Measurements from ENCODE around the gene RXRB. TPM values are rescaled to one million over a fixed set of nuclear protein-coding genes. Genes with fewer than 3 reads are reported as not detected.
"Not testable (repeated sequence)": the region's sequence is repeated elsewhere in the genome, so short reads cannot be mapped to it uniquely, and the experiment has no call there.

The RXRB gene
- polyA plus RNA-seq, 1 donor: 45.5 TPM

GRCh38 chr6:33236852-33237251, 36.4 kb upstream of the RXRB start:
- no peaks in the 10 kb centered on the region for H3K36me3 ChIP-seq (ENCODE audit: control insufficient read depth, insufficient read depth, low read length)
- no peak overlapping the region for H3K27ac ChIP-seq (ENCODE audit: low read length)
- DNase-seq: no peak
- H3K4me1 ChIP-seq (ENCODE audit: control insufficient read depth, insufficient read depth, low read length): no peaks in the 10 kb centered on the region
- no CpG with 5 or more reads among the region's 6 CpGs for WGBS (ENCODE audit: insufficient coverage, low lambda C conversion rate)
- H3K27me3 ChIP-seq (ENCODE audit: control insufficient read depth, insufficient read depth, low read length): peaks cover 28% of the 10 kb centered on the region
- H3K4me3 ChIP-seq (ENCODE audit: low read length): no peak overlapping the region
- no peaks in the 10 kb centered on the region for H3K9me3 ChIP-seq (ENCODE audit: control insufficient read depth, low read depth, low read length)

DNA sequence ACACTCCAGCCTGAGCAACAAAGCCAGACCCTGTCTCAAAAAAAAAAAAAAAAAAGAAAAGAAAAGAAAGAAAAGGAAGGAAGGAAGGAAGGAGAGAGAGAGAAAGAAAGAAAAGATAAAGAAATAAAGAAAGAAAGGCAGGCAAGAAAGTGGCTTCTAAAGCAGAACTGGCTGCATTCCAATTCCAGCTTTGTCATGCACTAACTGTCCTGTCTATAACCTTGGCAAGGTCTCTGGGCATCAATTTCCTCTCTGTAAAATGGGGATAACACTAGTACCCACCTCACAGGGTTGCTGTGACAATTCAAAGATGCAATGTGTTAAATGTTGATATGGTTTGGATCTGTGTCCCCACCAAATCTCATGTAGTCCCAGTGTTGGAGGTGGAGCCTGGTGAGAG, 35.9 kb upstream of the RXRB start:
- H3K36me3 ChIP-seq (ENCODE audit: control insufficient read depth, insufficient read depth, low read length): no peaks in the 10 kb centered on the region
- no peak for DNase-seq
- H3K27ac ChIP-seq (ENCODE audit: low read length): no peak overlapping the region

DNA sequence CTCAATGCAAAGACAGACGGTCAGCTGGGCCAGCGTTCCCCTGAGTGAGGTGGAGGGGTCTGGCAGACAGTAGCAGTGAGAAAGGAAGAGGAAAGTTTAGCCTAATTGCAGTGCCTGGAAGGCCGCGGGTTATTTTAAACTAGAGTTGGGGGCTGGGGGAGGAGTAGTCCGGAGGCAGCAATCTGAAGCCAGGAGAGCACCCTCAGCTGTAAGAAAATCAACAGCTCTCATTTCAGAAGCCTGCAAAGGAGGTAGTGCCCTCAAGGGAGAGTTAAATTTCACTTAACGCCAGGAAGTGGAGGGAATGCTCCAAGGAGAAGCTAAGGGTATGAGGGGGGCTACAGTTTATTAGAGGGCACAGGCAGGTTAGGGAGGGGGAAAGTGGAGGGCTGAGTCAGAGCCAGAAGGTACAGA, 34.8 kb upstream of the RXRB start:
- Histone ChIP-seq H3K27ac (ENCODE audit: low read length) (no peak overlapping the region), H3K4me3 (ENCODE audit: low read length) (no peak overlapping the region), H3K27me3 (ENCODE audit: control insufficient read depth, insufficient read depth, low read length) (peaks cover 28% of the 10 kb centered on the region), H3K36me3 (ENCODE audit: control insufficient read depth, insufficient read depth, low read length) (no peaks in the 10 kb centered on the region), H3K4me1 (ENCODE audit: control insufficient read depth, insufficient read depth, low read length) (no peaks in the 10 kb centered on the region), H3K9me3 (ENCODE audit: control insufficient read depth, low read depth, low read length) (no peaks in the 10 kb centered on the region)
- DNase-seq: no peak
- 7% methylated on average over 3 of the region's 6 CpGs for WGBS (ENCODE audit: insufficient coverage, low lambda C conversion rate)

More for the DNA sequence above, 35.9 kb upstream of the RXRB start:
- peaks cover 28% of the 10 kb centered on the region for H3K27me3 ChIP-seq (ENCODE audit: control insufficient read depth, insufficient read depth, low read length)
- H3K4me1 ChIP-seq (ENCODE audit: control insufficient read depth, insufficient read depth, low read length): no peaks in the 10 kb centered on the region
- no peak overlapping the region for H3K4me3 ChIP-seq (ENCODE audit: low read length)
- no peaks in the 10 kb centered on the region for H3K9me3 ChIP-seq (ENCODE audit: control insufficient read depth, low read depth, low read length)

DNA sequence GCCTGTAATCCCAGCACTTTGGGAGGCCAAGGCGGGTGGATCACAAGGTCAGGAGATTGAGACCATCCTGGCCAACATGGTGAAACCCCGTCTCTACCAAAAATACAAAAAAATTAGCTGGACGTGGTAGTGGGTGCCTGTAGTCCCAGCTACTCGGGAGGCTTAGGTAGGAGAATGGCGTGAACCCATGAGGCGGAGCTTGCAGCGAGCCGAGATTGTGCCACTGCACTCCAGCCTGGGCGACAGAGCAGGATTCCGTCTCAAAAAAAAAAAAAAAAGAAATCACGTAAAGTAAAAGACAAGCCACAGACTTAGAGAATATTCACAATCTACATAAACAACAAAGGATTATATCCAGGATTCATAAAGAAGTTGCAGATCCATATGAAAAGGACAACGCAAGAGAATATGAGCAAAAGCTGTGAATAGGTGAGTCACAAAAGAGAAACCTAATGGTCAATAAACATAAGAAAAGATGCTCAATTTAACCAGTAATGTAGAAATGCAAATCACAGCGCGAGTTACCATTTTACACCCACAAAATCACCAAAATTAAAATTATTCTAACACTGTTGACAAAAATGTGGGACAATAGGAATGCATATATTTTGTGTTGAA, 26.1 kb upstream of the RXRB start:
- DNase-seq; H3K4me3 ChIP-seq (ENCODE audit: low read length); H3K27ac ChIP-seq (ENCODE audit: low read length); H3K4me1 ChIP-seq (ENCODE audit: control insufficient read depth, insufficient read depth, low read length); H3K9me3 ChIP-seq (ENCODE audit: control insufficient read depth, low read depth, low read length); H3K36me3 ChIP-seq (ENCODE audit: control insufficient read depth, insufficient read depth, low read length): not testable (repeated sequence)
- WGBS (ENCODE audit: insufficient coverage, low lambda C conversion rate): no CpG with 5 or more reads among the region's 14 CpGs
- H3K27me3 ChIP-seq (ENCODE audit: control insufficient read depth, insufficient read depth, low read length): peaks cover 19% of the 10 kb centered on the region

- H3K4me3 ChIP-seq (ENCODE audit: low read length): no peak overlapping the region
- H3K27ac ChIP-seq (ENCODE audit: low read length): no peak overlapping the region
- H3K4me1 ChIP-seq (ENCODE audit: control insufficient read depth, insufficient read depth, low read length): peaks cover 8% of the 10 kb centered on the region
- WGBS (ENCODE audit: insufficient coverage, low lambda C conversion rate): no CpG with 5 or more reads among the region's 3 CpGs
- H3K9me3 ChIP-seq (ENCODE audit: control insufficient read depth, low read depth, low read length): no peaks in the 10 kb centered on the region
- H3K27me3 ChIP-seq (ENCODE audit: control insufficient read depth, insufficient read depth, low read length): peaks cover 38% of the 10 kb centered on the region
- DNase-seq: no peak
- H3K36me3 ChIP-seq (ENCODE audit: control insufficient read depth, insufficient read depth, low read length): no peaks in the 10 kb centered on the region
These were observed 17.2 kb upstream of the RXRB start for GRCh38 chr6:33217681-33218080.

DNA sequence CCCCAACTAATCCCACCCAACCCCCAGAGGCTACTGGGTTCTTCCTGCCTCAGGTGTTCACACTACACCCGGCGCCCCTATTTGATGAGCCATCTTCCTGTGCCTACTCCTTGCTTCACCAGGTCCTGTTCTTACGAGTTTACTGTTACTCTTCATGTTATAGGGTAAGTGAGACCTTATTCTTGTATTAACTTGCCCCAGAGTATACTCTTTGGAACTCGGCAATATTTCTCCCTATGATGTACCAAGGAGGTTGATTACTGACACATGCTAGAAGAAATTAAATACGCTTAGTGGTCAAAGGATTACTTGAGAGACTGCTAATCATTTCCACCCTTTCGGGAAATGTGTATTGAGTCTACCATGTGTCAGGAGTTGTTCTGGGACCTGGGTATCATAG, 16.8 kb upstream of the RXRB start:
- no peak overlapping the region for H3K27ac ChIP-seq (ENCODE audit: low read length)
- no peaks in the 10 kb centered on the region for H3K9me3 ChIP-seq (ENCODE audit: control insufficient read depth, low read depth, low read length)
- DNase-seq: no peak
- WGBS (ENCODE audit: insufficient coverage, low lambda C conversion rate): no CpG with 5 or more reads among the region's 6 CpGs
- peaks cover 39% of the 10 kb centered on the region for H3K27me3 ChIP-seq (ENCODE audit: control insufficient read depth, insufficient read depth, low read length)
- H3K36me3 ChIP-seq (ENCODE audit: control insufficient read depth, insufficient read depth, low read length): peaks cover under 1% of the 10 kb centered on the region
- peaks cover 9% of the 10 kb centered on the region for H3K4me1 ChIP-seq (ENCODE audit: control insufficient read depth, insufficient read depth, low read length)
- H3K4me3 ChIP-seq (ENCODE audit: low read length): no peak overlapping the region

DNA sequence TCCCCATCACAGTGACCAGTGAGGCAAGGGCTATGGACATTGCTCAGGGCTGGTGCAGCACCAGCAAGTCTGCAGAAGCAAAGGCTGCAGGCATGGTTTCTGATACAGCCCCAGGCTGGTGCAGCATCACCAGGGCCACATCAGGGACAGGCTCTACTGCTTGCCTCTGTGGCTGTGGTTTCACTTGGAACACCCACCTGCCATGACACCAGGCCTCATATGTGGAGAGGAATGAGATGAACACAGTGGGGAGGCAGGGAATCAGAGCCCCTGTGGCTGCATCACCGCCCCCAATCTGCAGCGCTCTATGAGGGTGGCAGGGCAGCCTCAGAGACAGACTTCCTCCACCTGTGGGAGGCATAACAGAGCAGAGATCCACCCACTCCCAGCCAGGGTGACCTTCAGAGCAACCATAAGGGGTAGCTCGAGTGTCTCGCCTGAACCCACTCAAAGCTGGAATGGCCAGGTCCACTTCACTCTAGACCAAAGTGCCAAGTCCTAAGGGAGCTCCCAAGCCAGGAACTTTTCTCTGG, 15.7 kb upstream of the RXRB start:
- no peaks in the 10 kb centered on the region for H3K9me3 ChIP-seq (ENCODE audit: control insufficient read depth, low read depth, low read length)
- no peak for DNase-seq
- peaks cover 9% of the 10 kb centered on the region for H3K4me1 ChIP-seq (ENCODE audit: control insufficient read depth, insufficient read depth, low read length)
- no peak overlapping the region for H3K4me3 ChIP-seq (ENCODE audit: low read length)
- no peak overlapping the region for H3K27ac ChIP-seq (ENCODE audit: low read length)
- H3K36me3 ChIP-seq (ENCODE audit: control insufficient read depth, insufficient read depth, low read length): peaks cover 8% of the 10 kb centered on the region
- no CpG with 5 or more reads among the region's 4 CpGs for WGBS (ENCODE audit: insufficient coverage, low lambda C conversion rate)
- H3K27me3 ChIP-seq (ENCODE audit: control insufficient read depth, insufficient read depth, low read length): peaks cover 38% of the 10 kb centered on the region

DNA sequence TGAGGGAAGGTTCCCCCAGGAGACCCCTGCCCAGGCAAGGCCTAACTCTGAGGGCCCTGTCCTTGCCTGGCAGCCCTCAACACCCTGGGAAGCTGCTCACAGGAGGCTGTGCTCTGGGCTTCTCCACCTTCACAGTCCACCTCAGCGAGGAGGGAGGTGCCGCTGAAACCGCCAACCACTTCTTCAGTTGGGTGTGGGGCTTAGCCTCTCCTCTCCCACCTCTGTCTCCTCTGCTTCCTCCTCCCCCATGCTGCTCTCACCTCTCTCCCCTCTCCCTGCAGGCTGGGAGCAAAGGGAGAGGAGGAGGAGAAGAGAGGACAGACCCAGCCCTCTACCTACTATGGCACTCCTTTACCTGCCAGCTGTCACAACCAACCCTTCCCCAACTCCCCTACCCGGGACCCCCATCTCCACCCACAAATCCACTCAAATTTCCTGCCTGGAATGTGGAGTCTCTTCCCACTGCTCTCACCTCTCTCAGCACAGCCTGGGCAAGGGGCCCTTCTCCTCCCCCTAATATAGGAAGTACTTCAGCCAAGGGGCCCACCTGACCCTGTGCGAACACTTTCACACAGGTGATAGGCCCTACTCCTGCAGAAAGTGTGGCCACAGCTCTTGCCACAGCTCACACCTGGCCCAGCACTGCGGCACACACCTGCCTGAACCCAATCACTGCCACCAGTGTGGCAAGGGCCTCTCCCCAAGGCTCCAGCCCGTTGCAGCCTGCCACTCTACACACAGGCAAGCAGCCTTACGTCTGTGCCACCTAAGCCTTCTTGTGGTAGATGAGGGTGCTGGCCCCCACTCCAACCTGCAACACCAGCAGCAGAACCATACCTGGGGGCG, 15.0 kb upstream of the RXRB start:
- peaks cover 13% of the 10 kb centered on the region for H3K36me3 ChIP-seq (ENCODE audit: control insufficient read depth, insufficient read depth, low read length)
- WGBS (ENCODE audit: insufficient coverage, low lambda C conversion rate): no CpG with 5 or more reads among the region's 9 CpGs

GRCh38 chr6:33213989-33214335, 13.5 kb upstream of the RXRB start:
- no peak for DNase-seq
- WGBS (ENCODE audit: insufficient coverage, low lambda C conversion rate): no CpG with 5 or more reads among the region's 9 CpGs
- H3K27ac ChIP-seq (ENCODE audit: low read length): no peak overlapping the region

More for the DNA sequence above, 15.0 kb upstream of the RXRB start:
- Histone ChIP-seq H3K4me3 (ENCODE audit: low read length) (no peak overlapping the region), H3K4me1 (ENCODE audit: control insufficient read depth, insufficient read depth, low read length) (peaks cover 9% of the 10 kb centered on the region), H3K9me3 (ENCODE audit: control insufficient read depth, low read depth, low read length) (no peaks in the 10 kb centered on the region), H3K27ac (ENCODE audit: low read length) (no peak overlapping the region), H3K27me3 (ENCODE audit: control insufficient read depth, insufficient read depth, low read length) (peaks cover 38% of the 10 kb centered on the region)
- no peak for DNase-seq

GRCh38 chr6:33213166-33213988, 12.9 kb upstream of the RXRB start:
- Histone ChIP-seq H3K4me1 (ENCODE audit: control insufficient read depth, insufficient read depth, low read length) (peaks cover 9% of the 10 kb centered on the region), H3K27ac (ENCODE audit: low read length) (no peak overlapping the region), H3K27me3 (ENCODE audit: control insufficient read depth, insufficient read depth, low read length) (peaks cover 35% of the 10 kb centered on the region), H3K4me3 (ENCODE audit: low read length) (peak overlapping the region; percentile 46), H3K36me3 (ENCODE audit: control insufficient read depth, insufficient read depth, low read length) (peaks cover 26% of the 10 kb centered on the region), H3K9me3 (ENCODE audit: control insufficient read depth, low read depth, low read length) (no peaks in the 10 kb centered on the region)
- WGBS (ENCODE audit: insufficient coverage, low lambda C conversion rate): no CpG with 5 or more reads among the region's 43 CpGs
- no peak for DNase-seq

More at GRCh38 chr6:33213989-33214335, 13.5 kb upstream of the RXRB start:
- Histone ChIP-seq H3K9me3 (ENCODE audit: control insufficient read depth, low read depth, low read length) (no peaks in the 10 kb centered on the region), H3K4me3 (ENCODE audit: low read length) (peak overlapping the region; percentile 46), H3K27me3 (ENCODE audit: control insufficient read depth, insufficient read depth, low read length) (peaks cover 38% of the 10 kb centered on the region), H3K36me3 (ENCODE audit: control insufficient read depth, insufficient read depth, low read length) (peaks cover 26% of the 10 kb centered on the region), H3K4me1 (ENCODE audit: control insufficient read depth, insufficient read depth, low read length) (peaks cover 9% of the 10 kb centered on the region)
